GM23338 (cell line): ENCODE measurements around the gene HERPUD1. TPM values are rescaled to one million over a fixed set of nuclear protein-coding genes. Genes with fewer than 3 reads are reported as not detected.
A peak's percentile ranks its signal among the peaks of the same experiment; 100 is the strongest.

Experiments
- ATAC-seq: fragments of 200-7000 bp; cut with Tn5 transposase; 3 replicates; pipeline ENCODE4 v1.9.1; 2020
- DNase-seq: peaks from one replicate; pipeline ENCODE4 v3.0.0-alpha.2; 2015; ENCODE audit warnings: low spot score
- H2AFZ ChIP-seq: fragments of 200-600 bp; sonication (generic); 2 replicates; pipeline ENCODE4 v1.8.0; 2016; ENCODE audit warnings: antibody characterized with exemption, mild to moderate bottlenecking, moderate library complexity
- H3F3A ChIP-seq: fragments of 200-600 bp; sonication (generic); replicated peaks from 2 replicates; pipeline ENCODE4 v1.8.0; 2017; ENCODE audit warnings: antibody characterized with exemption, mixed run types, low read depth
- H3K27ac ChIP-seq: fragments of 200-600 bp; sonication (generic); 2 replicates; pipeline ENCODE4 v1.6.1; 2016; ENCODE audit warnings: low read depth
- H3K27me3 ChIP-seq: fragments of 200-600 bp; sonication (generic); 2 replicates; pipeline ENCODE4 v1.8.0; 2016; ENCODE audit warnings: mild to moderate bottlenecking, mixed run types, moderate library complexity; ENCODE audit not compliant: insufficient read depth
- H3K36me3 ChIP-seq: fragments of 200-600 bp; sonication (generic); 2 replicates; pipeline ENCODE4 v1.8.0; 2016; ENCODE audit warnings: mild to moderate bottlenecking; ENCODE audit not compliant: insufficient read depth
- H3K4me1 ChIP-seq: fragments of 200-600 bp; sonication (generic); 2 replicates; pipeline ENCODE4 v1.8.0; 2016; ENCODE audit warnings: mild to moderate bottlenecking, moderate library complexity; ENCODE audit not compliant: insufficient read depth
- H3K4me2 ChIP-seq: fragments of 200-600 bp; sonication (generic); 2 replicates; pipeline ENCODE4 v1.7.1; 2017; ENCODE audit warnings: mixed run types
- H3K4me3 ChIP-seq: fragments of 200-600 bp; sonication (generic); 2 replicates; pipeline ENCODE4 v1.6.1; 2016; ENCODE audit warnings: mixed run types
- H3K79me2 ChIP-seq: fragments of 200-600 bp; sonication (generic); replicated peaks from 2 replicates; pipeline ENCODE4 v1.8.0; 2017; ENCODE audit warnings: mild to moderate bottlenecking; ENCODE audit not compliant: insufficient read depth
- H3K9me2 ChIP-seq: fragments of 200-600 bp; sonication (generic); 2 replicates; pipeline ENCODE4 v1.8.0; 2017; ENCODE audit not compliant: insufficient read depth
- H4K20me1 ChIP-seq: fragments of 200-600 bp; sonication (generic); replicated peaks from 2 replicates; pipeline ENCODE4 v1.8.0; 2017; ENCODE audit warnings: mild to moderate bottlenecking; ENCODE audit not compliant: insufficient read depth
- H3K27ac Mint-ChIP-seq: 2 replicates; pipeline ENCODE4 v1.8.0; 2020; ENCODE audit warnings: inconsistent platforms, mild to moderate bottlenecking, moderate library complexity, mixed read lengths
- H3K27me3 Mint-ChIP-seq: 3 replicates; pipeline ENCODE4 v1.8.0; 2022; ENCODE audit warnings: low read depth, mild to moderate bottlenecking, moderate library complexity, mixed read lengths, inconsistent platforms; ENCODE audit not compliant: insufficient read depth, poor library complexity
- H3K36me3 Mint-ChIP-seq: 3 replicates; pipeline ENCODE4 v1.8.0; 2021; ENCODE audit warnings: low read depth, mild to moderate bottlenecking, inconsistent platforms, moderate library complexity, mixed read lengths
- H3K4me1 Mint-ChIP-seq: 3 replicates; pipeline ENCODE4 v1.8.0; 2020; ENCODE audit warnings: mild to moderate bottlenecking, inconsistent platforms, mixed read lengths
- H3K4me3 Mint-ChIP-seq: 3 replicates; pipeline ENCODE4 v1.8.0; 2021; ENCODE audit warnings: moderate library complexity, mild to moderate bottlenecking, inconsistent platforms, mixed read lengths
- H3K9me3 Mint-ChIP-seq: 3 replicates; pipeline ENCODE4 v1.8.0; 2020; ENCODE audit warnings: moderate library complexity, mild to moderate bottlenecking, inconsistent platforms, mixed read lengths
- CREB1 ChIP-seq: fragments of 250-450 bp; sonication (Bioruptor Pico); IDR thresholded peaks from 2 replicates; pipeline ENCODE4 v1.5.0; 2020; ENCODE audit warnings: low read depth, mild to moderate bottlenecking, moderate library complexity
- EZH2phosphoT487 ChIP-seq: fragments of 200-600 bp; sonication (generic); IDR thresholded peaks from one replicate; pipeline ENCODE4 v1.8.1; 2018; ENCODE audit warnings: antibody characterized with exemption; ENCODE audit not compliant: unreplicated experiment
- POLR2AphosphoS5 ChIP-seq: IDR thresholded peaks from 2 replicates; pipeline ENCODE4 v1.6.1; 2016; ENCODE audit warnings: antibody characterized with exemption, low read depth
- long read RNA-seq: library from polyadenylated mRNA; unstranded; transcript quantifications from one replicate; pipeline ENCODE4 v2.0.0, GENCODE V29; 2020; ENCODE audit not compliant: unreplicated experiment
- polyA plus RNA-seq: library from polyadenylated mRNA; unstranded; fragments of >200 nt; fragmentation: Nextera tagmentation; extraction: Ambion mirVana; gene quantifications from 2 replicates; pipeline ENCODE4 v1.2.1, GENCODE V29; 2016
- total RNA-seq: library from RNA; depleted of rRNA; stranded (reverse); fragments of >200 nt; shearing (Covaris generic); gene quantifications from 2 replicates; pipeline ENCODE4 v1.2.3, GENCODE V29; 2014; rRNA removed
- TF ChIP-seq, protein P1 (sequence below), 2 experiments: fragments of 200-600 bp in 1 of 2; sonication (generic) in 1 of 2; conservative IDR thresholded peaks; 2 replicates each; pipeline versions ENCODE4 v1.5.1 to v1.6.1; 2016 to 2017; ENCODE audit warnings: antibody characterized with exemption in 2 of 2, low read depth in 2 of 2, mild to moderate bottlenecking in 2 of 2, moderate library complexity in 1 of 2
- TF ChIP-seq, protein P2 (sequence below): IDR thresholded peaks from one replicate; pipeline ENCODE4 v1.6.1; 2018; ENCODE audit warnings: antibody characterized with exemption; ENCODE audit not compliant: unreplicated experiment

HERPUD1 gene
- 42.7 and 44.1 TPM in 2 replicates for total RNA-seq
- 33.6 and 41.1 TPM in 2 replicates for polyA plus RNA-seq
- long read RNA-seq, transcript HERPUD1-204 (8 exons, 2,946 nt) = major isoform, 53 of 59 reads
- long read RNA-seq, partial matches to known transcripts = 0 of 59 reads
- long read RNA-seq, other reads (novel, unspliced or antisense) = 2 of 59 reads

DNA sequence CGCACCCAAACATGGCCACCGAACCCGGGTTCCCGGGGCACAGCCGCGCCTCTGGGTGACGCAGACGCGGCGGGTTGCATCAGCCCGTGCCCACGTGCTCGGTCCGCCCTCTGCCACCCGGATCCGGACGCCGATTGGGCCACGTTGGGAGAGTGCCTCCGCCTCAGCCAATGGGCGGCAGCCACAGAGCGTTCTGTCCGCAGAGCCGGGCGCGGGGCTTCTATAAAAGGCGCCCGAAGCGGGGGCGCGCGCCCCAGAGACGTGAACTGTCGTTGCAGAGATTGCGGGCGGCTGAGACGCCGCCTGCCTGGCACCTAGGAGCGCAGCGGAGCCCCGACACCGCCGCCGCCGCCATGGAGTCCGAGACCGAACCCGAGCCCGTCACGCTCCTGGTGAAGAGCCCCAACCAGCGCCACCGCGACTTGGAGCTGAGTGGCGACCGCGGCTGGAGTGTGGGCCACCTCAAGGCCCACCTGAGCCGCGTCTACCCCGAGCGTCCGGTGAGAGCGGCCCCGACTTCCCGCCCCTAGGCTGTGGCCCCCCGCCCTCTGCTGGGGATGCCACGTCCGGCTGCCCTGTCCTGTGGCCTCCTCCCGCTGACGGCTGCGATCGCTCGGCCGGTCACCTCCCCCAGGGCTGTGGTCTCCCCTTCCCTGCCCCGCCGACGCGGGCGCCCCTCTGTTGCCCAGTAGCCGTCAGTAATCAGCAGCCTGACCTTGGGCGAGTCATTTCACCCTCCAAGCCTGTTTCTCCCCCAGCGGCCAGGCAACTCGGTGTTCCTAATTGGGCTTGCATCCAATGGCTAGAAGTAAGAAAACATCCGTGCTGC lies at the start of gene HERPUD1:
HERPUD1 (plus strand) TSS at position 251 of the 829 bp plus-strand sequence; CDS start at position 354, 103 bp downstream.
- peaks cover 32% of the 10 kb centered on the region for H3K36me3 Mint-ChIP-seq

More for the DNA sequence above, at the start of gene HERPUD1:
- Histone ChIP-seq H3F3A (no peaks in the 10 kb centered on the region), H3K79me2 (peaks cover 42% of the 10 kb centered on the region), H3K27ac (peak within 1 kb of the TSS; percentile 90), H4K20me1 (peaks cover 17% of the 10 kb centered on the region; the same call in 1 of the 2 replicates), H2AFZ (peak within 1 kb of the TSS; percentile 95; the same call in 1 of the 2 replicates), H3K36me3 (peaks cover 23% of the 10 kb centered on the region), H3K27me3 (no peaks in the 10 kb centered on the region), H3K9me2 (no peaks in the 10 kb centered on the region), H3K4me1 (peaks cover 16% of the 10 kb centered on the region), H3K4me3 (peak within 1 kb of the TSS; percentile 98), H3K4me2 (peak within 1 kb of the TSS; percentile 99)
- DNase-seq (peak; percentile 98), ATAC-seq (peak; percentile 92)
- peaks cover 7% of the 10 kb centered on the region for H3K27me3 Mint-ChIP-seq
- peak within 1 kb of the TSS; percentile 98 for H3K27ac Mint-ChIP-seq
- TF ChIP-seq EZH2phosphoT487 (no peak), POLR2AphosphoS5 (peak; percentile 97), CREB1 (CRISPR knock-in tag) (peak; percentile 88)
- TF ChIP-seq, protein P1, sequence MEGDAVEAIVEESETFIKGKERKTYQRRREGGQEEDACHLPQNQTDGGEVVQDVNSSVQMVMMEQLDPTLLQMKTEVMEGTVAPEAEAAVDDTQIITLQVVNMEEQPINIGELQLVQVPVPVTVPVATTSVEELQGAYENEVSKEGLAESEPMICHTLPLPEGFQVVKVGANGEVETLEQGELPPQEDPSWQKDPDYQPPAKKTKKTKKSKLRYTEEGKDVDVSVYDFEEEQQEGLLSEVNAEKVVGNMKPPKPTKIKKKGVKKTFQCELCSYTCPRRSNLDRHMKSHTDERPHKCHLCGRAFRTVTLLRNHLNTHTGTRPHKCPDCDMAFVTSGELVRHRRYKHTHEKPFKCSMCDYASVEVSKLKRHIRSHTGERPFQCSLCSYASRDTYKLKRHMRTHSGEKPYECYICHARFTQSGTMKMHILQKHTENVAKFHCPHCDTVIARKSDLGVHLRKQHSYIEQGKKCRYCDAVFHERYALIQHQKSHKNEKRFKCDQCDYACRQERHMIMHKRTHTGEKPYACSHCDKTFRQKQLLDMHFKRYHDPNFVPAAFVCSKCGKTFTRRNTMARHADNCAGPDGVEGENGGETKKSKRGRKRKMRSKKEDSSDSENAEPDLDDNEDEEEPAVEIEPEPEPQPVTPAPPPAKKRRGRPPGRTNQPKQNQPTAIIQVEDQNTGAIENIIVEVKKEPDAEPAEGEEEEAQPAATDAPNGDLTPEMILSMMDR (conservative IDR thresholded peaks at IDR 0.05; ENCODE audit: low read depth in 2 of 2) = no peak
- TF ChIP-seq, protein P2, sequence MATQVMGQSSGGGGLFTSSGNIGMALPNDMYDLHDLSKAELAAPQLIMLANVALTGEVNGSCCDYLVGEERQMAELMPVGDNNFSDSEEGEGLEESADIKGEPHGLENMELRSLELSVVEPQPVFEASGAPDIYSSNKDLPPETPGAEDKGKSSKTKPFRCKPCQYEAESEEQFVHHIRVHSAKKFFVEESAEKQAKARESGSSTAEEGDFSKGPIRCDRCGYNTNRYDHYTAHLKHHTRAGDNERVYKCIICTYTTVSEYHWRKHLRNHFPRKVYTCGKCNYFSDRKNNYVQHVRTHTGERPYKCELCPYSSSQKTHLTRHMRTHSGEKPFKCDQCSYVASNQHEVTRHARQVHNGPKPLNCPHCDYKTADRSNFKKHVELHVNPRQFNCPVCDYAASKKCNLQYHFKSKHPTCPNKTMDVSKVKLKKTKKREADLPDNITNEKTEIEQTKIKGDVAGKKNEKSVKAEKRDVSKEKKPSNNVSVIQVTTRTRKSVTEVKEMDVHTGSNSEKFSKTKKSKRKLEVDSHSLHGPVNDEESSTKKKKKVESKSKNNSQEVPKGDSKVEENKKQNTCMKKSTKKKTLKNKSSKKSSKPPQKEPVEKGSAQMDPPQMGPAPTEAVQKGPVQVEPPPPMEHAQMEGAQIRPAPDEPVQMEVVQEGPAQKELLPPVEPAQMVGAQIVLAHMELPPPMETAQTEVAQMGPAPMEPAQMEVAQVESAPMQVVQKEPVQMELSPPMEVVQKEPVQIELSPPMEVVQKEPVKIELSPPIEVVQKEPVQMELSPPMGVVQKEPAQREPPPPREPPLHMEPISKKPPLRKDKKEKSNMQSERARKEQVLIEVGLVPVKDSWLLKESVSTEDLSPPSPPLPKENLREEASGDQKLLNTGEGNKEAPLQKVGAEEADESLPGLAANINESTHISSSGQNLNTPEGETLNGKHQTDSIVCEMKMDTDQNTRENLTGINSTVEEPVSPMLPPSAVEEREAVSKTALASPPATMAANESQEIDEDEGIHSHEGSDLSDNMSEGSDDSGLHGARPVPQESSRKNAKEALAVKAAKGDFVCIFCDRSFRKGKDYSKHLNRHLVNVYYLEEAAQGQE = no peak
- peaks cover 19% of the 10 kb centered on the region; the same call in 2 of the 3 replicates for H3K4me1 Mint-ChIP-seq
- H3K4me3 Mint-ChIP-seq = peak within 1 kb of the TSS; percentile 94
- 0 out of 3 replicates have a peak, but pooled peaks cover 2% of the 10 kb centered on the region for H3K9me3 Mint-ChIP-seq
